Hepatocyte (in vitro differentiated cells): Measurements from ENCODE around the gene OR8D1. TPM values are rescaled to one million over a fixed set of nuclear protein-coding genes. Genes with fewer than 3 reads are reported as not detected.

Experiments used
- DNase-seq: peaks from one replicate; pipeline ENCODE4 v3.0.0-alpha.2; 2016; ENCODE audit warnings: low spot score
- H2AFZ ChIP-seq: fragments of 200-600 bp; sonication (generic); 2 replicates; pipeline ENCODE4 v1.6.0; 2016; ENCODE audit warnings: antibody characterized with exemption, mild to moderate bottlenecking
- H3K27ac ChIP-seq: fragments of 200-600 bp; sonication (generic); 2 replicates; pipeline ENCODE4 v1.5.1; 2016; ENCODE audit warnings: mild to moderate bottlenecking
- H3K27me3 ChIP-seq: fragments of 200-600 bp; sonication (generic); 2 replicates; pipeline ENCODE4 v1.6.1; 2016
- H3K36me3 ChIP-seq: fragments of 200-600 bp; sonication (generic); replicated peaks from 2 replicates; pipeline ENCODE4 v1.5.1; 2016; ENCODE audit warnings: low read depth; ENCODE audit not compliant: insufficient read depth
- H3K4me1 ChIP-seq: fragments of 200-600 bp; sonication (generic); 2 replicates; pipeline ENCODE4 v1.5.1; 2016; ENCODE audit warnings: mild to moderate bottlenecking, moderate library complexity; ENCODE audit not compliant: insufficient read depth
- H3K4me2 ChIP-seq: fragments of 200-600 bp; sonication (generic); 2 replicates; pipeline ENCODE4 v1.6.0; 2016
- H3K4me3 ChIP-seq: fragments of 200-600 bp; sonication (generic); 2 replicates; pipeline ENCODE4 v1.5.1; 2016; ENCODE audit warnings: mild to moderate bottlenecking
- H3K79me2 ChIP-seq: fragments of 200-600 bp; sonication (generic); 2 replicates; pipeline ENCODE4 v1.6.0; 2017; ENCODE audit warnings: mild to moderate bottlenecking
- H3K9me2 ChIP-seq: fragments of 200-600 bp; sonication (generic); replicated peaks from 2 replicates; pipeline ENCODE4 v1.6.0; 2017; ENCODE audit warnings: mild to moderate bottlenecking; ENCODE audit not compliant: insufficient read depth
- H3K9me3 ChIP-seq: fragments of 200-600 bp; sonication (generic); 2 replicates; pipeline ENCODE4 v1.5.1; 2016; ENCODE audit warnings: low read depth, mild to moderate bottlenecking
- H4K20me1 ChIP-seq: fragments of 200-600 bp; sonication (generic); 2 replicates; pipeline ENCODE4 v1.6.0; 2016; ENCODE audit warnings: mild to moderate bottlenecking; ENCODE audit not compliant: insufficient read depth, poor library complexity, severe bottlenecking
- CTCF ChIP-seq: fragments of 200-600 bp; sonication (generic); IDR thresholded peaks from 2 replicates; pipeline ENCODE4 v1.5.1; 2016; ENCODE audit warnings: antibody characterized with exemption, mild to moderate bottlenecking; ENCODE audit not compliant: poor library complexity
- EZH2 ChIP-seq: fragments of 200-600 bp; sonication (generic); IDR thresholded peaks from 2 replicates; pipeline ENCODE4 v1.6.1; 2016; ENCODE audit warnings: antibody characterized with exemption, mild to moderate bottlenecking, borderline replicate concordance
- EZH2phosphoT487 ChIP-seq: fragments of 200-600 bp; sonication (generic); IDR thresholded peaks from one replicate; pipeline ENCODE4 v1.6.1; 2018; ENCODE audit warnings: antibody characterized with exemption, mild to moderate bottlenecking, low read depth, moderate library complexity; ENCODE audit not compliant: unreplicated experiment, severe bottlenecking
- WGBS: methylation state at CpG from one replicate; pipeline ENCODE4 v1.1.6; 2016; ENCODE audit warnings: low lambda C conversion rate; ENCODE audit errors: missing lambda C conversion rate; 5-methylcytosine and 5-hydroxymethylcytosine counted together
- polyA plus RNA-seq: library from polyadenylated mRNA; unstranded; fragments of >200 nt; fragmentation: Nextera tagmentation; extraction: Ambion mirVana; gene quantifications from 2 replicates; pipeline ENCODE4 v1.2.1, GENCODE V29; 2016
- total RNA-seq: library from RNA; depleted of rRNA; stranded (reverse); fragments of >200 nt; gene quantifications from 2 replicates; pipeline ENCODE4 v1.2.3, GENCODE V29; 2014

Gene OR8D1
- total and polyA plus RNA-seq, 2 experiments from 2014 or later: not detected

- no peak for TF ChIP-seq EZH2
- TF ChIP-seq CTCF: no peak
- TF ChIP-seq EZH2phosphoT487: no peak
- H3K27ac ChIP-seq: no peak overlapping the region
- H3K9me3 ChIP-seq: no peaks in the 10 kb centered on the region
- no peak for DNase-seq
- no peaks in the 10 kb centered on the region for H3K79me2 ChIP-seq
- no peaks in the 10 kb centered on the region for H4K20me1 ChIP-seq
- no peaks in the 10 kb centered on the region for H3K27me3 ChIP-seq
- H3K9me2 ChIP-seq: no peaks in the 10 kb centered on the region
- no peak overlapping the region for H3K4me2 ChIP-seq
- H3K36me3 ChIP-seq: no peaks in the 10 kb centered on the region
- H2AFZ ChIP-seq: no peak overlapping the region
- no peak overlapping the region for H3K4me3 ChIP-seq
- no peaks in the 10 kb centered on the region for H3K4me1 ChIP-seq
Observed at GRCh38 chr11:124311670-124312069, 2.1 kb downstream of the OR8D1 start.

GRCh38 chr11:124311269-124311668, 2.5 kb downstream of the OR8D1 start:
- H3K4me2 ChIP-seq: no peak overlapping the region
- 83% methylated on average over 5 of the region's 5 CpGs for WGBS

GRCh38 chr11:124310721-124311120, 3.0 kb downstream of the OR8D1 start:
- TF ChIP-seq EZH2phosphoT487 (no peak), EZH2 (no peak), CTCF (no peak)

More at GRCh38 chr11:124311269-124311668, 2.5 kb downstream of the OR8D1 start:
- Histone ChIP-seq H3K27ac (no peak overlapping the region), H3K4me3 (no peak overlapping the region), H3K79me2 (no peaks in the 10 kb centered on the region), H3K4me1 (no peaks in the 10 kb centered on the region), H4K20me1 (no peaks in the 10 kb centered on the region), H2AFZ (no peak overlapping the region), H3K36me3 (no peaks in the 10 kb centered on the region), H3K9me2 (no peaks in the 10 kb centered on the region), H3K9me3 (no peaks in the 10 kb centered on the region), H3K27me3 (no peaks in the 10 kb centered on the region)
- TF ChIP-seq EZH2 (no peak), CTCF (no peak), EZH2phosphoT487 (no peak)
- DNase-seq: no peak

GRCh38 chr11:124307093-124307492, 6.7 kb downstream of the OR8D1 start:
- H3K9me2 ChIP-seq: no peaks in the 10 kb centered on the region
- no peak overlapping the region for H3K4me2 ChIP-seq
- TF ChIP-seq EZH2phosphoT487: no peak
- TF ChIP-seq CTCF: no peak
- no peak for TF ChIP-seq EZH2
- no peaks in the 10 kb centered on the region for H3K79me2 ChIP-seq
- H4K20me1 ChIP-seq: no peaks in the 10 kb centered on the region
- no peak for DNase-seq
- no peaks in the 10 kb centered on the region for H3K27me3 ChIP-seq
- H3K4me3 ChIP-seq: no peak overlapping the region
- no peak overlapping the region for H3K27ac ChIP-seq
- no peaks in the 10 kb centered on the region for H3K36me3 ChIP-seq
- no peaks in the 10 kb centered on the region for H3K9me3 ChIP-seq
- no peaks in the 10 kb centered on the region for H3K4me1 ChIP-seq
- no peak overlapping the region for H2AFZ ChIP-seq

More at GRCh38 chr11:124310721-124311120, 3.0 kb downstream of the OR8D1 start:
- Histone ChIP-seq H2AFZ (no peak overlapping the region), H3K4me3 (no peak overlapping the region), H4K20me1 (no peaks in the 10 kb centered on the region), H3K79me2 (no peaks in the 10 kb centered on the region), H3K27me3 (no peaks in the 10 kb centered on the region), H3K36me3 (no peaks in the 10 kb centered on the region), H3K27ac (no peak overlapping the region), H3K4me2 (no peak overlapping the region), H3K9me2 (no peaks in the 10 kb centered on the region), H3K4me1 (no peaks in the 10 kb centered on the region), H3K9me3 (no peaks in the 10 kb centered on the region)
- no peak for DNase-seq
